ENCODE data around the gene DICER1.

- TF ChIP-seq CTCF (IDR thresholded peaks at IDR 0.05): no peak
- no peak for TF ChIP-seq MAX (IDR thresholded peaks at IDR 0.05)
- TF ChIP-seq CEBPB (IDR thresholded peaks at IDR 0.05): no peak
- TF ChIP-seq EP300 (IDR thresholded peaks at IDR 0.05): no peak
- TF ChIP-seq KDM1A (IDR thresholded peaks at IDR 0.05; ENCODE audit: low read depth): no peak
- TF ChIP-seq PBX3 (IDR thresholded peaks at IDR 0.05): no peak
- TF ChIP-seq POLR2A (IDR thresholded peaks at IDR 0.05; ENCODE audit: low read length): no peak
- no peak for TF ChIP-seq CHD2 (IDR thresholded peaks at IDR 0.05; ENCODE audit: low read length, partially characterized antibody)
- TF ChIP-seq ESRRA (IDR thresholded peaks at IDR 0.05; ENCODE audit: borderline replicate concordance, low read length): no peak
Observed at GRCh38 chr14:95068521-95068920, 88.8 kb downstream of the DICER1 start.

All from A549 (cell line).